Ecto neural progenitor cell (in vitro differentiated cells): Measurements from ENCODE around the gene MCM5.
"Not testable (repeated sequence)": the region's sequence is repeated elsewhere in the genome, so short reads cannot be mapped to it uniquely, and the experiment has no call there.

ENCODE experiments used
- DNase-seq: peaks from one replicate; pipeline ENCODE4 v3.0.0-alpha.2; 2018; ENCODE audit warnings: low spot score

The MCM5 gene

GRCh38 chr22:35379146-35379993 lies 20.6 kb upstream of the MCM5 start:
- DNase-seq: no peak

GRCh38 chr22:35380013-35380412 lies 19.9 kb upstream of the MCM5 start:
- no peak for DNase-seq

- peak; percentile 88 for DNase-seq
Measured at GRCh38 chr22:35380537-35381423, 19.2 kb upstream of the MCM5 start, which contains the start of gene HMOX1. Gene HMOX1, plus strand, starts transcription at chr22:35381096. Its CDS starts 78 bp downstream, at chr22:35381174.

- no peak for DNase-seq
Measured at GRCh38 chr22:35381424-35382009, 18.4 kb upstream of the MCM5 start.

- no peak for DNase-seq
Measured at GRCh38 chr22:35383679-35384071, 16.3 kb upstream of the MCM5 start.

GRCh38 chr22:35384527-35384926 lies 15.4 kb upstream of the MCM5 start:
- DNase-seq: no peak

- no peak for DNase-seq
Measured at GRCh38 chr22:35384975-35385588, 14.9 kb upstream of the MCM5 start.

GRCh38 chr22:35386670-35387288 lies 13.2 kb upstream of the MCM5 start:
- DNase-seq: no peak

GRCh38 chr22:35390933-35391332 lies 9.0 kb upstream of the MCM5 start:
- no peak for DNase-seq

- DNase-seq: no peak
Measured at GRCh38 chr22:35392357-35392756, 7.6 kb upstream of the MCM5 start.

GRCh38 chr22:35393116-35394010 lies 6.6 kb upstream of the MCM5 start:
- DNase-seq: no peak

- DNase-seq: no peak
Measured at GRCh38 chr22:35394011-35394312, 6.0 kb upstream of the MCM5 start.

GRCh38 chr22:35394810-35395563 lies 5.0 kb upstream of the MCM5 start:
- no peak for DNase-seq

- not testable (repeated sequence) for DNase-seq
Measured at GRCh38 chr22:35396622-35397021, 3.3 kb upstream of the MCM5 start.

- DNase-seq: no peak
Measured at GRCh38 chr22:35397095-35397904, 2.6 kb upstream of the MCM5 start.

GRCh38 chr22:35398591-35398973 lies 1.4 kb upstream of the MCM5 start:
- DNase-seq: no peak

GRCh38 chr22:35399114-35399677 lies 744 bp upstream of the MCM5 start:
- no peak for DNase-seq

- no peak for DNase-seq
Measured at GRCh38 chr22:35400501-35400790, 506 bp downstream of the MCM5 start.

- no peak for DNase-seq
Measured at GRCh38 chr22:35401863-35402262, 1.9 kb downstream of the MCM5 start.
